ENCODE measurements around the gene PDLIM5. TPM values are rescaled to one million over a fixed set of nuclear protein-coding genes. Genes with fewer than 3 reads are reported as not detected.

PDLIM5 gene
- total RNA-seq, 1 experiment from 2014 or later: 58.0 TPM

DNA sequence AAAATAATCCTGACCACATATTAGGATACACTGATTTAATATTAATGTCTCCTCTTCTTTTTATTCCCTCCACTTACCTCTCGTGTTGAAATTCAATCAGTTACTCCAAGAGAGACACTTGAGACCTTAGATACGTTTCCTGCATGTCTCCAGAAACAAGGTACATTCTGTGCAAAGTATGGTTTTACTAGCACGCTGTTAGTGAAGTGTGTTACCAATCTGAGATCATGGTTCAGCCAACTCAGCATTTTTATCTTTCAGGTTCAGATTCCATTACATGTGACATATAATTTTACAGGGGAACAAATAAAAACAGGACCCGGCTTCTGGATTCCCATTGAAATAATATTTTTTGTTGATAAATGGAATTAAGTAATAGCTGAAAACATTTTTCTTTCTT lies 32.2 kb downstream of the PDLIM5 start:
- Mint-ChIP-seq H3K27me3 (ENCODE audit: low read depth) (no peaks in the 10 kb centered on the region), H3K4me3 (no peak overlapping the region), H3K36me3 (ENCODE audit: insufficient read depth in 1 of 3, low read depth in 3 of 3) (no peaks in the 10 kb centered on the region), H3K9me3 (no peaks in the 10 kb centered on the region), H3K4me1 (peaks cover 10 to 16% of the 10 kb centered on the region in 2 experiments), H3K27ac (no peak overlapping the region)
- no peak overlapping the region for H3K4me2 ChIP-seq (ENCODE audit: insufficient read depth, insufficient read length, low read length)
- no peaks in the 10 kb centered on the region for H4K20me1 ChIP-seq (ENCODE audit: control insufficient read depth, insufficient read depth, insufficient read length)
- no peaks in the 10 kb centered on the region for H3K27me3 ChIP-seq (ENCODE audit: insufficient read depth, low read length)
- no peak overlapping the region for H2AFZ ChIP-seq (ENCODE audit: low read length)
- peaks cover 3% of the 10 kb centered on the region for H3K79me1 ChIP-seq (ENCODE audit: insufficient read depth, low read depth, low read length, poor library complexity, severe bottlenecking)
- H3K4ac ChIP-seq (ENCODE audit: low read depth, low read length): no peak overlapping the region
- no peak overlapping the region for H4K5ac ChIP-seq (ENCODE audit: insufficient read length, low read depth, low read length)
- H2AK5ac ChIP-seq (ENCODE audit: insufficient read length, low read length): no peak overlapping the region
- no peaks in the 10 kb centered on the region for H3K9me3 ChIP-seq (ENCODE audit: control insufficient read depth, low read depth, low read length)
- H3K56ac ChIP-seq (ENCODE audit: insufficient read length, low read depth, low read length): no peak overlapping the region
- TF ChIP-seq, protein P1, sequence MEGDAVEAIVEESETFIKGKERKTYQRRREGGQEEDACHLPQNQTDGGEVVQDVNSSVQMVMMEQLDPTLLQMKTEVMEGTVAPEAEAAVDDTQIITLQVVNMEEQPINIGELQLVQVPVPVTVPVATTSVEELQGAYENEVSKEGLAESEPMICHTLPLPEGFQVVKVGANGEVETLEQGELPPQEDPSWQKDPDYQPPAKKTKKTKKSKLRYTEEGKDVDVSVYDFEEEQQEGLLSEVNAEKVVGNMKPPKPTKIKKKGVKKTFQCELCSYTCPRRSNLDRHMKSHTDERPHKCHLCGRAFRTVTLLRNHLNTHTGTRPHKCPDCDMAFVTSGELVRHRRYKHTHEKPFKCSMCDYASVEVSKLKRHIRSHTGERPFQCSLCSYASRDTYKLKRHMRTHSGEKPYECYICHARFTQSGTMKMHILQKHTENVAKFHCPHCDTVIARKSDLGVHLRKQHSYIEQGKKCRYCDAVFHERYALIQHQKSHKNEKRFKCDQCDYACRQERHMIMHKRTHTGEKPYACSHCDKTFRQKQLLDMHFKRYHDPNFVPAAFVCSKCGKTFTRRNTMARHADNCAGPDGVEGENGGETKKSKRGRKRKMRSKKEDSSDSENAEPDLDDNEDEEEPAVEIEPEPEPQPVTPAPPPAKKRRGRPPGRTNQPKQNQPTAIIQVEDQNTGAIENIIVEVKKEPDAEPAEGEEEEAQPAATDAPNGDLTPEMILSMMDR (conservative IDR thresholded peaks at IDR 0.05): no peak
- H4K8ac ChIP-seq (replicated peaks; ENCODE audit: insufficient read length, low read depth, low read length): no peak overlapping the region
- no peaks in the 10 kb centered on the region for H3K23me2 ChIP-seq (ENCODE audit: insufficient read length, low read depth, low read length, poor library complexity, severe bottlenecking)
- no peak overlapping the region for H3K18ac ChIP-seq (ENCODE audit: insufficient read length, low read depth, low read length)
- no peak overlapping the region for H2BK12ac ChIP-seq (ENCODE audit: insufficient read length, low read depth, low read length)
- no peak overlapping the region for H3K9ac ChIP-seq (ENCODE audit: extremely low read depth, insufficient read length, low read length)
- no peak overlapping the region for H2BK20ac ChIP-seq (ENCODE audit: low read depth, low read length, poor library complexity, severe bottlenecking)
- no peaks in the 10 kb centered on the region for H3K79me2 ChIP-seq (ENCODE audit: insufficient read depth, low read length)
- H4K91ac ChIP-seq (ENCODE audit: insufficient read length, low read depth, low read length): no peak overlapping the region
- H3T11ph ChIP-seq (ENCODE audit: low read length): no peak overlapping the region
- no peak overlapping the region for H2BK5ac ChIP-seq (ENCODE audit: insufficient read length, low read length)
- no peak overlapping the region for H3K14ac ChIP-seq (ENCODE audit: insufficient read depth, low read length)
- no CpG with 5 or more reads among the region's 4 CpGs for WGBS (ENCODE audit: extremely low coverage, insufficient read length, low lambda C conversion rate)
- H3K27ac ChIP-seq (ENCODE audit: insufficient read length, low read depth, low read length): no peak overlapping the region
- no peak overlapping the region for H2BK120ac ChIP-seq (ENCODE audit: low read depth, low read length, poor library complexity, severe bottlenecking)
- H3K4me1 ChIP-seq (ENCODE audit: insufficient read depth, low read length): no peaks in the 10 kb centered on the region
- DNase-seq: no peak
- H3K23ac ChIP-seq (ENCODE audit: insufficient read length, low read depth, low read length): no peak overlapping the region
- no peak overlapping the region for H2BK15ac ChIP-seq (ENCODE audit: low read depth, low read length)

Measured in H9 (cell line).